ENCODE data around the gene ZNF146.
"Not testable (repeated sequence)": the region's sequence is repeated elsewhere in the genome, so short reads cannot be mapped to it uniquely, and the experiment has no call there.

ZNF146 gene

DNA sequence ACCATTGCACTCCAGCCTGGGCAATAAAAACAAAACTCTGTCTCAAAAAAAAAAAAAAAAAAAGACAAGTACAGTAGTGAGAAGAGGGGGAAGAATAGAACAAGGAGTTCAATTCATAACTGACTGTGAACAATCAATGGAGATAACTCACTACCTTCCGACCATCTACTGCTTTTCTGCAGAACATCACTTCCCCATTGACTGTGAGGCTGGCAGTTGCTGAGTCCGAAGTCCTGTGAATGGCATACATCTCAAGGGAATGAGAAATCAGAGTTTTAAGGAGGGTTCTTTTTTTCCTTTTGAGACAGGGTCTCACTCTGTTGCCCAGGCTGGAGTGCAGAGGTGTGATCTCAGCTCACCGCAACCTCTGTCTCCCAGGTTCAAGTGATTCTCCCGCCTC lies 11.6 kb upstream of the ZNF146 start:
- H3K4me3 ChIP-seq (ENCODE audit: low read depth in 1 of 2, low read length in 2 of 2): no peak overlapping the region
- peaks cover 0 to 8% of the 10 kb centered on the region in 2 donors for H3K36me3 ChIP-seq (ENCODE audit: control insufficient read depth in 1 of 2, insufficient read depth in 2 of 2, low read length in 2 of 2)
- no peaks in the 10 kb centered on the region for H3K4me1 ChIP-seq (ENCODE audit: control insufficient read depth in 1 of 2, insufficient read depth in 2 of 2, low read length in 2 of 2)
- no peaks in the 10 kb centered on the region for H3K9me3 ChIP-seq (ENCODE audit: control insufficient read depth in 1 of 2, low read length in 2 of 2)
- H3K27me3 ChIP-seq (ENCODE audit: low read depth, low read length): no peaks in the 10 kb centered on the region
- no peak overlapping the region for H3K27ac ChIP-seq (ENCODE audit: low read length)

- Histone ChIP-seq H3K27me3 (ENCODE audit: low read depth, low read length) (no peaks in the 10 kb centered on the region), H3K4me1 (ENCODE audit: control insufficient read depth in 1 of 2, insufficient read depth in 2 of 2, low read length in 2 of 2) (no peaks in the 10 kb centered on the region), H3K4me3 (ENCODE audit: low read depth in 1 of 2, low read length in 2 of 2) (no peak overlapping the region), H3K27ac (ENCODE audit: low read length) (no peak overlapping the region), H3K9me3 (ENCODE audit: control insufficient read depth in 1 of 2, low read length in 2 of 2) (no peaks in the 10 kb centered on the region), H3K36me3 (ENCODE audit: control insufficient read depth in 1 of 2, insufficient read depth in 2 of 2, low read length in 2 of 2) (no peaks in the 10 kb centered on the region)
Measured at GRCh38 chr19:36207605-36208252, 7.2 kb upstream of the ZNF146 start.

DNA sequence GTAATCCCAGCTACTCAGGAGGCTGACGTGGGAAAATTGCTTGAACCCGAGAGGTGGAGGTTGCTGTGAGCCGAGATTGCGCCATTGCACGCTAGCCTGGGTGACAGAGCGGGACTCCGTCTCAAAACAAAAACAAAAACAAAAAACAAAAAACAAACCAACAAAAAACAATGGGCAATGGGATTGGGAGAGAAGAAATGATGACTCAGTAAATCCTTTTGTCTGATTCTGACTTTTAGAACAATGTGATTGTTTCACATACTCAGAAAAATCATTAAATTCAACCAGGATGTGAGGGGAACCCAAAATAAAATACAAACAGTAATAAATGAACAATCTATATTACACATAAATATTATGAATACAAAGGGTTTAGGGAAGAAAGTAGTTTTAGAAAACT lies 5.5 kb upstream of the ZNF146 start:
- Histone ChIP-seq H3K27me3 (ENCODE audit: low read depth, low read length) (no peaks in the 10 kb centered on the region), H3K27ac (ENCODE audit: low read length) (no peak overlapping the region), H3K4me3 (ENCODE audit: low read depth in 1 of 2, low read length in 2 of 2) (no peak overlapping the region), H3K36me3 (ENCODE audit: control insufficient read depth in 1 of 2, insufficient read depth in 2 of 2, low read length in 2 of 2) (peaks cover 0 to under 1% of the 10 kb centered on the region in 2 donors), H3K9me3 (ENCODE audit: control insufficient read depth in 1 of 2, low read length in 2 of 2) (no peaks in the 10 kb centered on the region), H3K4me1 (ENCODE audit: control insufficient read depth in 1 of 2, insufficient read depth in 2 of 2, low read length in 2 of 2) (peaks cover 0 to 6% of the 10 kb centered on the region in 2 donors)

DNA sequence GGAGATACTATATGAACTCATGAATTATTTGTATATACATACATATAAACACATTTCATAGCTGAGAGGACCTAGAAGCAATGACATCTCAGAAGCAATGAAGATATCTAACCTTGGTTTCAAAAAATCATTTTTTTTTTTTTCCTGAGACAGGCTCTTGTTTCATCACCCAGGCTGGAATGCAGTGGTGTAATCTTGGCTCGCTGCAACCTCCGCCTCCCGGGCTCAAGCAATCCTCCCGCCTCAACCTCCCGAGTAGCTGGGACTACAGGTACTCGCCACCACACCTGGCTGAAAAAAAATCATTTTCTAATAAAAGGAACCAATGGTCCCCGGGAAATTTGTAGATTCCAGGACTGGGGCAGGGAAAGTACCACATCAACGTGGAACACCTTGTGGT lies 4.4 kb upstream of the ZNF146 start:
- no peaks in the 10 kb centered on the region for H3K9me3 ChIP-seq (ENCODE audit: control insufficient read depth in 1 of 2, low read length in 2 of 2)

GRCh38 chr19:36212895-36213294 lies 2.0 kb upstream of the ZNF146 start:
- H3K4me3 ChIP-seq (ENCODE audit: low read depth in 1 of 2, low read length in 2 of 2): no peak overlapping the region
- peaks cover 0 to 16% of the 10 kb centered on the region in 2 donors for H3K4me1 ChIP-seq (ENCODE audit: control insufficient read depth in 1 of 2, insufficient read depth in 2 of 2, low read length in 2 of 2)
- H3K27me3 ChIP-seq (ENCODE audit: low read depth, low read length): no peaks in the 10 kb centered on the region
- H3K36me3 ChIP-seq (ENCODE audit: control insufficient read depth in 1 of 2, insufficient read depth in 2 of 2, low read length in 2 of 2): peaks cover 0 to 4% of the 10 kb centered on the region in 2 donors
- H3K27ac ChIP-seq (ENCODE audit: low read length): no peak overlapping the region
- no peaks in the 10 kb centered on the region for H3K9me3 ChIP-seq (ENCODE audit: control insufficient read depth in 1 of 2, low read length in 2 of 2)

More for the DNA sequence above, 4.4 kb upstream of the ZNF146 start:
- no peak overlapping the region for H3K27ac ChIP-seq (ENCODE audit: low read length)
- H3K4me3 ChIP-seq (ENCODE audit: low read depth in 1 of 2, low read length in 2 of 2): no peak overlapping the region
- no peaks in the 10 kb centered on the region for H3K27me3 ChIP-seq (ENCODE audit: low read depth, low read length)
- H3K4me1 ChIP-seq (ENCODE audit: control insufficient read depth in 1 of 2, insufficient read depth in 2 of 2, low read length in 2 of 2): peaks cover 0 to 6% of the 10 kb centered on the region in 2 donors
- H3K36me3 ChIP-seq (ENCODE audit: control insufficient read depth in 1 of 2, insufficient read depth in 2 of 2, low read length in 2 of 2): peaks cover 0 to 4% of the 10 kb centered on the region in 2 donors

DNA sequence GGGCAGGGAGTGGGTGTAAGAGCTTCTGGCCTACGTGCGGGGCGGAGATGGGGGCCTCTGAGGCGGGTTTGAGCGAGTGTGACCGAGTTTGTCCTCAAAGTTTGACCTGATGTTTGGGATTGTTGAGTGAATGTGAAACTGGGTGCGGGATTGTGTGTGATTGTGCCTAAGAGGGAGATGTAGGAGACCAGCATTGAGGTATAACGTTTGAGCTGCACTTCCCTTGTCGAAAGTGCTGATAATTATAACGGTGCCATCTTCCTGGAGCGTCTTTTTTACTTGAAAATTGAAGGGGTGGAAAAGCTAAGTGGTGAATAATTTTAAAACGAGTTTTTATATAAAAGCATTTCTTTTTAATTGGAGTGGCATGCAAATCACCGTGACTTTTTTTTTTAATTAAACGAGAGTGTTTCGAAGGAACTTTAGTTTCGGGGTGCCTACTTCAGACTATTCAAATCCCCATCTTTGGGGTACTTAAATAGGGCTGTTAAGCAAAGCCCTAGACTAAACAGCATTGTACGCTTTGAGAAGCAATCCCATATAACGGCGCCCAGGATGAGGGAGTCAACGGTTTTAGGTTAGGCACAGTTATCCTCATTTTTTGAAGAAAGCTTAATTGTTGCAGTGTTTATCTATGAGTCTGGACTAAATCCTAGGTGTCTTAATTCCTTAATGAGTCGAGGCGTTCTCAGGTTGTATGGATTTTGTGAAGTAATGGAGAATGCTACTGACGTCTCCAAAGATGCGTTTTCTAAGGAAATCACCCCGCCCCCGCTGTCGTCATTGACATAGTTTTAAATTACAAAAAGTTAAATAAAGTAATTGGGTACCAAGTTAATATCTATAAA lies 594 bp downstream of the ZNF146 start:
- peak overlapping the region; percentile 77 to 99 for H3K4me3 ChIP-seq (ENCODE audit: low read depth in 1 of 2, low read length in 2 of 2)
- H3K4me1 ChIP-seq (ENCODE audit: control insufficient read depth in 1 of 2, insufficient read depth in 2 of 2, low read length in 2 of 2): peaks cover 0 to 16% of the 10 kb centered on the region in 2 donors
- H3K36me3 ChIP-seq (ENCODE audit: control insufficient read depth in 1 of 2, insufficient read depth in 2 of 2, low read length in 2 of 2): peaks cover 0 to 4% of the 10 kb centered on the region in 2 donors
- H3K9me3 ChIP-seq (ENCODE audit: control insufficient read depth in 1 of 2, low read length in 2 of 2): no peaks in the 10 kb centered on the region
- no peaks in the 10 kb centered on the region for H3K27me3 ChIP-seq (ENCODE audit: low read depth, low read length)
- H3K27ac ChIP-seq (ENCODE audit: low read length): peak overlapping the region; percentile 98

- peaks cover 0 to 36% of the 10 kb centered on the region in 2 donors for H3K4me1 ChIP-seq (ENCODE audit: control insufficient read depth in 1 of 2, insufficient read depth in 2 of 2, low read length in 2 of 2)
- no peaks in the 10 kb centered on the region for H3K9me3 ChIP-seq (ENCODE audit: control insufficient read depth in 1 of 2, low read length in 2 of 2)
- no peaks in the 10 kb centered on the region for H3K27me3 ChIP-seq (ENCODE audit: low read depth, low read length)
- no peak overlapping the region for H3K4me3 ChIP-seq (ENCODE audit: low read depth in 1 of 2, low read length in 2 of 2)
- H3K27ac ChIP-seq (ENCODE audit: low read length): no peak overlapping the region
- H3K36me3 ChIP-seq (ENCODE audit: control insufficient read depth in 1 of 2, insufficient read depth in 2 of 2, low read length in 2 of 2): peaks cover 4 to 25% of the 10 kb centered on the region in 2 donors
Measured at GRCh38 chr19:36221474-36221873, 6.6 kb downstream of the ZNF146 start.

- Histone ChIP-seq H3K36me3 (ENCODE audit: control insufficient read depth in 1 of 2, insufficient read depth in 2 of 2, low read length in 2 of 2) (peaks cover 4 to 29% of the 10 kb centered on the region in 2 donors), H3K4me3 (ENCODE audit: low read depth in 1 of 2, low read length in 2 of 2) (no peak overlapping the region), H3K27ac (ENCODE audit: low read length) (no peak overlapping the region)
Measured at GRCh38 chr19:36222503-36222902, 7.6 kb downstream of the ZNF146 start.

DNA sequence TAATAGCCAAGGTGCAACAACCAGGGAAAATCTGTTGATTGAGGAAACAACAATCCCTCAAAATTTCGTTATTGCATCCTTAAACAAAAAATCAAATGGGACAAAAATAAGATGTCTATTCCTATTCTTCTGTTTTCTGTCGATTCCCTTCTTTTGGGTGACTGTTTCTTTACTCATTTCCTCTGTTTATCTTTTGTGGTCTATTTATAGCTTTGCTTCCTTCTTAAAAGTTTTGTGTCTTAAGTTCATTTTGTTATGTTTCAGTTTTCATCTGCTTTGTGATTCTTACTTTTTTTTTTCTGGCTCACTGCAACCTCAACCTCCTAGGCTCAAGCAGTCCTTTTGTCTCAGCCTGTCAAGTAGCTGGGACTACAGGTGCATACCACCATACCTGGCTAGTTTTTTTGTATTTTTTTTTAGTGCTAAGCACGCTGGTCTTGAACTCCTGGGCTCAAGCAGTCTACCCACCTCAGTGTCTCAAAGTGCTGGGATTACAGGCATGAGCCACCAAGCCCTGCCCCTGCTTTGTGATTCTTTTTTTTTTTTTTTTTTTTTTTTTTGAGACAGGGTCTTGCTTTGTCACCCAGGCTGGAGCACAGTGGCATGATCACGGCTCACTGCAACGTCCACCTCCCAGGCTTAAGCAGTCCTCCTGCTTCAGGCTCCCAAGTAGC lies 10.4 kb downstream of the ZNF146 start:
- no peak overlapping the region for H3K27ac ChIP-seq (ENCODE audit: low read length)
- H3K4me3 ChIP-seq (ENCODE audit: low read depth in 1 of 2, low read length in 2 of 2): peak overlapping the region in 1 of 2 donors; percentile 12
- no peaks in the 10 kb centered on the region for H3K27me3 ChIP-seq (ENCODE audit: low read depth, low read length)
- no peaks in the 10 kb centered on the region for H3K9me3 ChIP-seq (ENCODE audit: control insufficient read depth in 1 of 2, low read length in 2 of 2)
- H3K36me3 ChIP-seq (ENCODE audit: control insufficient read depth in 1 of 2, insufficient read depth in 2 of 2, low read length in 2 of 2): peaks cover 27 to 50% of the 10 kb centered on the region in 2 donors
- peaks cover 0 to 36% of the 10 kb centered on the region in 2 donors for H3K4me1 ChIP-seq (ENCODE audit: control insufficient read depth in 1 of 2, insufficient read depth in 2 of 2, low read length in 2 of 2)

More at GRCh38 chr19:36222503-36222902, 7.6 kb downstream of the ZNF146 start:
- peaks cover 0 to 36% of the 10 kb centered on the region in 2 donors for H3K4me1 ChIP-seq (ENCODE audit: control insufficient read depth in 1 of 2, insufficient read depth in 2 of 2, low read length in 2 of 2)
- no peaks in the 10 kb centered on the region for H3K9me3 ChIP-seq (ENCODE audit: control insufficient read depth in 1 of 2, low read length in 2 of 2)
- no peaks in the 10 kb centered on the region for H3K27me3 ChIP-seq (ENCODE audit: low read depth, low read length)

DNA sequence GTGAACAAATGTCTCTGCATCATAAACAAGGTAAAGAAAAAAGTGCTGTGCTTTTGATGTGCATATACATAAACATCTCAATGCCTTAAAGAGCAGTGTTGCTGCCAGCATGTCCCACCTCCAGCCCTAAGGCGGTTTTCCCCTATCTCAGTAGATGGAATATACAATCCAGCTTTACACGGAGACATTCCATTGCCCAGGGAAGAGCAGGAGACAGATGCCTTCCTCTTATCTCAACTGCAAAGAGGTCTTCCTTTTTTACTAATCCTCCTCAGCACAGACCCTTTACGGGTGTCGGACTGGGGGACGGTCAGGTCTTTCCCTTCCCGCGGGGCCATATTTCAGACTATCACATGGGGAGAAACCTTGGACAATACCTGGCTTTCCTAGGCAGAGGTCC lies 18.7 kb downstream of the ZNF146 start:
- H3K27me3 ChIP-seq (ENCODE audit: low read depth, low read length); H3K4me1 ChIP-seq (ENCODE audit: control insufficient read depth in 1 of 2, insufficient read depth in 2 of 2, low read length in 2 of 2); H3K4me3 ChIP-seq (ENCODE audit: low read depth in 1 of 2, low read length in 2 of 2); H3K27ac ChIP-seq (ENCODE audit: low read length): not testable (repeated sequence)
- Histone ChIP-seq H3K36me3 (ENCODE audit: control insufficient read depth in 1 of 2, insufficient read depth in 2 of 2, low read length in 2 of 2) (peaks cover 64 to 96% of the 10 kb centered on the region in 2 donors), H3K9me3 (ENCODE audit: control insufficient read depth in 1 of 2, low read length in 2 of 2) (peaks cover 8 to 28% of the 10 kb centered on the region in 2 donors)

GRCh38 chr19:36236304-36236945 lies 21.5 kb downstream of the ZNF146 start:
- H3K9me3 ChIP-seq (ENCODE audit: control insufficient read depth in 1 of 2, low read length in 2 of 2): peaks cover 10 to 28% of the 10 kb centered on the region in 2 donors
- no peak overlapping the region for H3K27ac ChIP-seq (ENCODE audit: low read length)
- H3K4me1 ChIP-seq (ENCODE audit: control insufficient read depth in 1 of 2, insufficient read depth in 2 of 2, low read length in 2 of 2): no peaks in the 10 kb centered on the region
- H3K36me3 ChIP-seq (ENCODE audit: control insufficient read depth in 1 of 2, insufficient read depth in 2 of 2, low read length in 2 of 2): peaks cover 45 to 77% of the 10 kb centered on the region in 2 donors
- H3K4me3 ChIP-seq (ENCODE audit: low read depth in 1 of 2, low read length in 2 of 2): peak overlapping the region in 1 of 2 donors; percentile 16
- H3K27me3 ChIP-seq (ENCODE audit: low read depth, low read length): no peaks in the 10 kb centered on the region

All from muscle layer of duodenum (tissue), 2 donors.